ENCODE data around the gene SFN. TPM values are rescaled to one million over a fixed set of nuclear protein-coding genes. Genes with fewer than 3 reads are reported as not detected.

SFN gene
- total and polyA plus RNA-seq, 2 of the 13 experiments (the other 11 are each of a cell fraction or from before 2014, with no cell fraction given) = 4.3 to 5.6 TPM

DNA sequence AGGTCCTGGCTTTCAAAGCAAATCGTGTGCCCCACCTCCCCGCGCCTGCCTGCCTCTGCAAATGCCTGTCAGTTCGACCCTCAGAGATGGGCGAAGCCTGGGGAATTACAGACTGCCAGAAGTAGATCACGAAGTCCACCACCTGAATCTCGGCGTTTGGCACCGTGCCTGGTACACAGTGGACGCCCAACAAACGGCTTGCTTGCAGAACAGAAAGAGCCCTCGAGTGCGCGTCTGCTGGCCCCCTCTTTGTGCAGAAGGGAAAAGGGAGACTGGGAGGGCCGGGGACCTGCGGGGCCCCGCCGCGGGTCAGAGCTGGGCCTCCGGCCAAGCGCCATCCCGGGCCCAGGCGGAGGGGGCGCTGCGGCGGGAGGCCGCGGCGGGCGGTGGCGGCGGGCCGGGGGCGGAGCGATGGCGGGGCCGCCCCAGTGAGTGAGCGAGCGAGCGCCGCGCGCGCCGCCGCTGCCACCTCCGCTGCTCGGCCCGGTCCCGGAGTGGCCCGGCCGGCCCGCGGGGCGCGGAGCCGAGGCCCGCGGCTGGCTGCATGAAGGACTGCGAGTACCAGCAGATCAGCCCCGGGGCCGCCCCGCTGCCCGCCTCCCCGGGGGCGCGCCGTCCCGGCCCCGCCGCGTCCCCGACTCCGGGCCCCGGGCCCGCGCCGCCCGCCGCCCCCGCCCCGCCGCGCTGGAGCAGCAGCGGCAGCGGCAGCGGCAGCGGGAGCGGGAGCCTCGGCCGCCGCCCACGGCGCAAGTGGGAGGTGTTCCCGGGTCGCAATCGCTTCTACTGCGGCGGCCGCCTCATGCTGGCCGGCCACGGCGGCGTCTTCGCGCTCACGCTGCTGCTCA, 36.5 kb upstream of the SFN start, which contains the start of gene ZDHHC18 (continued):
- TF ChIP-seq ZMAT3 (CRISPR knock-in tag; conservative IDR thresholded peaks at IDR 0.05) (0 out of 2 replicates have a peak, but pooled peaks have one; percentile 15), ZNF101 (CRISPR knock-in tag; IDR thresholded peaks at IDR 0.05; ENCODE audit: borderline replicate concordance, low read depth) (no peak), MEIS1 (CRISPR knock-in tag; IDR thresholded peaks at IDR 0.05; ENCODE audit: borderline replicate concordance) (no peak; the same call in 1 of the 2 replicates), SMYD3 (CRISPR knock-in tag; IDR thresholded peaks at IDR 0.05) (no peak), ZNF747 (CRISPR knock-in tag; IDR thresholded peaks at IDR 0.05; ENCODE audit: borderline replicate concordance) (no peak), ZNF709 (CRISPR knock-in tag; IDR thresholded peaks at IDR 0.05) (no peak), KAT7 (CRISPR knock-in tag; IDR thresholded peaks at IDR 0.05; ENCODE audit: borderline replicate concordance) (no peak), RORA (CRISPR knock-in tag; IDR thresholded peaks at IDR 0.05) (no peak), SOX6 (IDR thresholded peaks at IDR 0.05) (no peak), SOX6 (CRISPR knock-in tag; IDR thresholded peaks at IDR 0.05) (no peak), THYN1 (CRISPR knock-in tag; IDR thresholded peaks at IDR 0.05; ENCODE audit: borderline replicate concordance, low read depth) (no peak), IKZF4 (CRISPR knock-in tag; IDR thresholded peaks at IDR 0.05; ENCODE audit: borderline replicate concordance, low read depth, not compliant biosample characterization) (no peak)
- TF ChIP-seq, protein P1, sequence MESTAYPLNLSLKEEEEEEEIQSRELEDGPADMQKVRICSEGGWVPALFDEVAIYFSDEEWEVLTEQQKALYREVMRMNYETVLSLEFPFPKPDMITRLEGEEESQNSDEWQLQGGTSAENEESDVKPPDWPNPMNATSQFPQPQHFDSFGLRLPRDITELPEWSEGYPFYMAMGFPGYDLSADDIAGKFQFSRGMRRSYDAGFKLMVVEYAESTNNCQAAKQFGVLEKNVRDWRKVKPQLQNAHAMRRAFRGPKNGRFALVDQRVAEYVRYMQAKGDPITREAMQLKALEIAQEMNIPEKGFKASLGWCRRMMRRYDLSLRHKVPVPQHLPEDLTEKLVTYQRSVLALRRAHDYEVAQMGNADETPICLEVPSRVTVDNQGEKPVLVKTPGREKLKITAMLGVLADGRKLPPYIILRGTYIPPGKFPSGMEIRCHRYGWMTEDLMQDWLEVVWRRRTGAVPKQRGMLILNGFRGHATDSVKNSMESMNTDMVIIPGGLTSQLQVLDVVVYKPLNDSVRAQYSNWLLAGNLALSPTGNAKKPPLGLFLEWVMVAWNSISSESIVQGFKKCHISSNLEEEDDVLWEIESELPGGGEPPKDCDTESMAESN (CRISPR knock-in tag; conservative IDR thresholded peaks at IDR 0.05) = no peak
- TF ChIP-seq, protein P2, sequence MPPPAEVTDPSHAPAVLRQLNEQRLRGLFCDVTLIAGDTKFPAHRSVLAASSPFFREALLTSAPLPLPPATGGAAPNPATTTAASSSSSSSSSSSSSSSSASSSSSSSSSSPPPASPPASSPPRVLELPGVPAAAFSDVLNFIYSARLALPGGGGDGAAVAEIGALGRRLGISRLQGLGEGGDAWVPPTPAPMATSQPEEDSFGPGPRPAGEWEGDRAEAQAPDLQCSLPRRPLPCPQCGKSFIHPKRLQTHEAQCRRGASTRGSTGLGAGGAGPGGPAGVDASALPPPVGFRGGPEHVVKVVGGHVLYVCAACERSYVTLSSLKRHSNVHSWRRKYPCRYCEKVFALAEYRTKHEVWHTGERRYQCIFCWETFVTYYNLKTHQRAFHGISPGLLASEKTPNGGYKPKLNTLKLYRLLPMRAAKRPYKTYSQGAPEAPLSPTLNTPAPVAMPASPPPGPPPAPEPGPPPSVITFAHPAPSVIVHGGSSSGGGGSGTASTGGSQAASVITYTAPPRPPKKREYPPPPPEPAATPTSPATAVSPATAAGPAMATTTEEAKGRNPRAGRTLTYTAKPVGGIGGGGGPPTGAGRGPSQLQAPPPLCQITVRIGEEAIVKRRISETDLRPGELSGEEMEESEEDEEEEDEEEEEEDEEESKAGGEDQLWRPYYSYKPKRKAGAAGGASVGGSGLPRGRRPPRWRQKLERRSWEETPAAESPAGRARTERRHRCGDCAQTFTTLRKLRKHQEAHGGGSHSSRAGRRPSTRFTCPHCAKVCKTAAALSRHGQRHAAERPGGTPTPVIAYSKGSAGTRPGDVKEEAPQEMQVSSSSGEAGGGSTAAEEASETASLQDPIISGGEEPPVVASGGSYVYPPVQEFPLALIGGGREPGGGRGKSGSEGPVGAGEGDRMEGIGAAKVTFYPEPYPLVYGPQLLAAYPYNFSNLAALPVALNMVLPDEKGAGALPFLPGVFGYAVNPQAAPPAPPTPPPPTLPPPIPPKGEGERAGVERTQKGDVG (CRISPR knock-in tag; IDR thresholded peaks at IDR 0.05; ENCODE audit: borderline replicate concordance) = no peak
- TF ChIP-seq, protein P3, sequence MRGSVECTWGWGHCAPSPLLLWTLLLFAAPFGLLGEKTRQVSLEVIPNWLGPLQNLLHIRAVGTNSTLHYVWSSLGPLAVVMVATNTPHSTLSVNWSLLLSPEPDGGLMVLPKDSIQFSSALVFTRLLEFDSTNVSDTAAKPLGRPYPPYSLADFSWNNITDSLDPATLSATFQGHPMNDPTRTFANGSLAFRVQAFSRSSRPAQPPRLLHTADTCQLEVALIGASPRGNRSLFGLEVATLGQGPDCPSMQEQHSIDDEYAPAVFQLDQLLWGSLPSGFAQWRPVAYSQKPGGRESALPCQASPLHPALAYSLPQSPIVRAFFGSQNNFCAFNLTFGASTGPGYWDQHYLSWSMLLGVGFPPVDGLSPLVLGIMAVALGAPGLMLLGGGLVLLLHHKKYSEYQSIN (CRISPR knock-in tag; IDR thresholded peaks at IDR 0.05; ENCODE audit: borderline replicate concordance) = no peak
- TF ChIP-seq, protein P4, sequence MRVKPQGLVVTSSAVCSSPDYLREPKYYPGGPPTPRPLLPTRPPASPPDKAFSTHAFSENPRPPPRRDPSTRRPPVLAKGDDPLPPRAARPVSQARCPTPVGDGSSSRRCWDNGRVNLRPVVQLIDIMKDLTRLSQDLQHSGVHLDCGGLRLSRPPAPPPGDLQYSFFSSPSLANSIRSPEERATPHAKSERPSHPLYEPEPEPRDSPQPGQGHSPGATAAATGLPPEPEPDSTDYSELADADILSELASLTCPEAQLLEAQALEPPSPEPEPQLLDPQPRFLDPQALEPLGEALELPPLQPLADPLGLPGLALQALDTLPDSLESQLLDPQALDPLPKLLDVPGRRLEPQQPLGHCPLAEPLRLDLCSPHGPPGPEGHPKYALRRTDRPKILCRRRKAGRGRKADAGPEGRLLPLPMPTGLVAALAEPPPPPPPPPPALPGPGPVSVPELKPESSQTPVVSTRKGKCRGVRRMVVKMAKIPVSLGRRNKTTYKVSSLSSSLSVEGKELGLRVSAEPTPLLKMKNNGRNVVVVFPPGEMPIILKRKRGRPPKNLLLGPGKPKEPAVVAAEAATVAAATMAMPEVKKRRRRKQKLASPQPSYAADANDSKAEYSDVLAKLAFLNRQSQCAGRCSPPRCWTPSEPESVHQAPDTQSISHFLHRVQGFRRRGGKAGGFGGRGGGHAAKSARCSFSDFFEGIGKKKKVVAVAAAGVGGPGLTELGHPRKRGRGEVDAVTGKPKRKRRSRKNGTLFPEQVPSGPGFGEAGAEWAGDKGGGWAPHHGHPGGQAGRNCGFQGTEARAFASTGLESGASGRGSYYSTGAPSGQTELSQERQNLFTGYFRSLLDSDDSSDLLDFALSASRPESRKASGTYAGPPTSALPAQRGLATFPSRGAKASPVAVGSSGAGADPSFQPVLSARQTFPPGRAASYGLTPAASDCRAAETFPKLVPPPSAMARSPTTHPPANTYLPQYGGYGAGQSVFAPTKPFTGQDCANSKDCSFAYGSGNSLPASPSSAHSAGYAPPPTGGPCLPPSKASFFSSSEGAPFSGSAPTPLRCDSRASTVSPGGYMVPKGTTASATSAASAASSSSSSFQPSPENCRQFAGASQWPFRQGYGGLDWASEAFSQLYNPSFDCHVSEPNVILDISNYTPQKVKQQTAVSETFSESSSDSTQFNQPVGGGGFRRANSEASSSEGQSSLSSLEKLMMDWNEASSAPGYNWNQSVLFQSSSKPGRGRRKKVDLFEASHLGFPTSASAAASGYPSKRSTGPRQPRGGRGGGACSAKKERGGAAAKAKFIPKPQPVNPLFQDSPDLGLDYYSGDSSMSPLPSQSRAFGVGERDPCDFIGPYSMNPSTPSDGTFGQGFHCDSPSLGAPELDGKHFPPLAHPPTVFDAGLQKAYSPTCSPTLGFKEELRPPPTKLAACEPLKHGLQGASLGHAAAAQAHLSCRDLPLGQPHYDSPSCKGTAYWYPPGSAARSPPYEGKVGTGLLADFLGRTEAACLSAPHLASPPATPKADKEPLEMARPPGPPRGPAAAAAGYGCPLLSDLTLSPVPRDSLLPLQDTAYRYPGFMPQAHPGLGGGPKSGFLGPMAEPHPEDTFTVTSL (CRISPR knock-in tag; IDR thresholded peaks at IDR 0.05; ENCODE audit: borderline replicate concordance) = no peak

Data from HepG2 (cell line).